ENCODE data around the gene BOD1L1.
A peak's percentile ranks its signal among the peaks of the same experiment; 100 is the strongest.

DNA sequence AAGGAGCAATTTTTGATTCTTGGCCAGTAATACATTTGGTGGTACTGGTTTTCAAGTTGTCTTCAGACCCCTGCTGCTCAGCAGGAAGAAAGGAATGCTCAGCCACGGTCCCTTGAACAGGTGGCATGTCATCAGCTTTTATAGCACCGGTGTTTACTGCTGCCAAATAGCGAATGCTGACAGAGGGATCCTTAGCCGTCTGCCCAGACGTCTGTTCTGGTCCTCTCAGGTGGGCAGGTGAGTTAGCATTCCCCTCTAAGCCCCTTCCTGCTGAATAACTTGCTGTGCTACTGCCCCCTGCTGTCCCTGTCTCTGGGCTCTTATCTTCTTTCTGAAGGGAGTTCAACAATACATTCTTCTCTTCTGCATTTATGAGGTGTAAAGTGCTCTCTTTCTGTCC is 28.4 kb downstream of the BOD1L1 start:
- peak; percentile 13; the same call in 1 of the 2 replicates for TF ChIP-seq POLR2AphosphoS5 (IDR thresholded peaks at IDR 0.05; ENCODE audit: low read depth, low read length)
- no peak for TF ChIP-seq TAF1 (IDR thresholded peaks at IDR 0.05; ENCODE audit: borderline replicate concordance, low read depth, low read length)

Data from GM12892 (cell line).